Panc1 (cell line): ENCODE results near the gene ARMH2. TPM values are rescaled to one million over a fixed set of nuclear protein-coding genes. Genes with fewer than 3 reads are reported as not detected.

ENCODE experiments used
- ATAC-seq: fragments of 200-7000 bp; cut with Tn5 transposase; 2 replicates; pipeline ENCODE4 v1.9.1; 2020; ENCODE audit warnings: mild to moderate bottlenecking, moderate library complexity
- BruUV-seq: library from RNA; stranded (reverse); fragments of 400-500 nt; replicated peaks from 2 replicates; lab custom pipeline; 2021; lab: Mats Ljungman, UMichigan
- CTCF ChIA-PET: fragments of 300-600 bp; sonication (Branson Sonifier 250); formaldehyde crosslinking; loops from one replicate; lab custom pipeline; 2022; ENCODE audit warnings: antibody characterized with exemption; lab: Charles Lee
- POLR2A ChIA-PET: fragments of 300-600 bp; sonication (Branson Sonifier 250); formaldehyde crosslinking; loops from one replicate; lab custom pipeline; 2022; ENCODE audit warnings: antibody characterized with exemption; lab: Charles Lee
- DNase-seq: peaks from one replicate; pipeline ENCODE4 v3.0.0-alpha.2; 2010; ENCODE audit warnings: low read depth, low spot score
- H3K27ac ChIP-seq: 2 replicates; pipeline ENCODE4 v1.5.1; 2011; ENCODE audit warnings: mild to moderate bottlenecking, low read length, inconsistent platforms
- H3K27me3 ChIP-seq: fragments of 200-500 bp; sonication (Bioruptor generic); 2 replicates; pipeline ENCODE4 v1.6.0; 2014; ENCODE audit warnings: low read length, inconsistent platforms; ENCODE audit not compliant: control insufficient read depth, insufficient read depth
- H3K36me3 ChIP-seq: fragments of 200-500 bp; sonication (Bioruptor generic); 2 replicates; pipeline ENCODE4 v1.5.1; 2014; ENCODE audit warnings: inconsistent platforms, mild to moderate bottlenecking, low read length, moderate library complexity; ENCODE audit not compliant: control insufficient read depth, insufficient read depth
- H3K4me1 ChIP-seq: 2 replicates; pipeline ENCODE4 v1.5.1; 2011; ENCODE audit warnings: inconsistent platforms, mild to moderate bottlenecking, low read length, moderate library complexity; ENCODE audit not compliant: control insufficient read depth, insufficient read depth
- H3K4me3 ChIP-seq, 2 experiments: 2 replicates each; pipeline ENCODE4 v1.5.1; 2011 to 2012; ENCODE audit warnings: low read depth in 2 of 2, low read length in 2 of 2, mild to moderate bottlenecking in 2 of 2, inconsistent platforms in 1 of 2, moderate library complexity in 1 of 2
- H3K9me3 ChIP-seq: fragments of 200-500 bp; sonication (Bioruptor generic); 2 replicates; pipeline ENCODE4 v1.5.1; 2014; ENCODE audit warnings: low read depth, mild to moderate bottlenecking, inconsistent platforms, low read length, moderate library complexity; ENCODE audit not compliant: control insufficient read depth, insufficient read depth
- POLR2AphosphoS5 ChIP-seq: IDR thresholded peaks from 2 replicates; pipeline ENCODE4 v1.6.1; 2012; ENCODE audit warnings: mild to moderate bottlenecking, low read depth, low read length, moderate library complexity
- SIN3A ChIP-seq: IDR thresholded peaks from 2 replicates; pipeline ENCODE4 v1.6.1; 2012; ENCODE audit warnings: low read depth, mild to moderate bottlenecking, low read length, moderate library complexity, borderline replicate concordance; ENCODE audit not compliant: insufficient read depth
- TCF7L2 ChIP-seq: IDR thresholded peaks from 2 replicates; pipeline ENCODE4 v1.6.1; 2011; ENCODE audit warnings: mild to moderate bottlenecking, low read depth, low read length, inconsistent platforms
- in situ Hi-C: cut with HindIII; loops from 2 replicates; pipeline ENCODE4 v1.10.0; 2016; ENCODE audit warnings: low sequenced_read_pairs, low pct_unique_long_range_greater_than_20kb
- intact Hi-C: fragments of 100-400 bp; cut with micrococcal nuclease; formaldehyde crosslinking; loops from one replicate; pipeline ENCODE4 v1.10.0; 2022; ENCODE audit not compliant: unreplicated experiment
- total RNA-seq: library from RNA; stranded (reverse); gene quantifications from one replicate; pipeline ENCODE4 v1.2.1, GENCODE V29; 2021; ENCODE audit not compliant: unreplicated experiment
- TF ChIP-seq, protein P1 (sequence below), 2 experiments: IDR thresholded peaks; 2 replicates each; pipeline ENCODE4 v1.6.1; 2011 to 2012; ENCODE audit warnings: low read depth in 2 of 2, control low read depth in 1 of 2, low read length in 1 of 2, mild to moderate bottlenecking in 1 of 2, moderate library complexity in 1 of 2; ENCODE audit not compliant: insufficient read depth in 1 of 2
- TF ChIP-seq, protein P2 (sequence below): fragments of 450-650 bp; IDR thresholded peaks from 2 replicates; pipeline ENCODE4 v1.5.1; 2017; ENCODE audit warnings: mild to moderate bottlenecking

Gene ARMH2
- total RNA-seq, 1 experiment from 2014 or later, result not detected

- no TSS peak for BruUV-seq
- in situ Hi-C loops (no loop called here), intact Hi-C loops (no loop called here)
- TF ChIP-seq POLR2AphosphoS5 (no peak), SIN3A (no peak), TCF7L2 (no peak)
- TF ChIP-seq, protein P1, sequence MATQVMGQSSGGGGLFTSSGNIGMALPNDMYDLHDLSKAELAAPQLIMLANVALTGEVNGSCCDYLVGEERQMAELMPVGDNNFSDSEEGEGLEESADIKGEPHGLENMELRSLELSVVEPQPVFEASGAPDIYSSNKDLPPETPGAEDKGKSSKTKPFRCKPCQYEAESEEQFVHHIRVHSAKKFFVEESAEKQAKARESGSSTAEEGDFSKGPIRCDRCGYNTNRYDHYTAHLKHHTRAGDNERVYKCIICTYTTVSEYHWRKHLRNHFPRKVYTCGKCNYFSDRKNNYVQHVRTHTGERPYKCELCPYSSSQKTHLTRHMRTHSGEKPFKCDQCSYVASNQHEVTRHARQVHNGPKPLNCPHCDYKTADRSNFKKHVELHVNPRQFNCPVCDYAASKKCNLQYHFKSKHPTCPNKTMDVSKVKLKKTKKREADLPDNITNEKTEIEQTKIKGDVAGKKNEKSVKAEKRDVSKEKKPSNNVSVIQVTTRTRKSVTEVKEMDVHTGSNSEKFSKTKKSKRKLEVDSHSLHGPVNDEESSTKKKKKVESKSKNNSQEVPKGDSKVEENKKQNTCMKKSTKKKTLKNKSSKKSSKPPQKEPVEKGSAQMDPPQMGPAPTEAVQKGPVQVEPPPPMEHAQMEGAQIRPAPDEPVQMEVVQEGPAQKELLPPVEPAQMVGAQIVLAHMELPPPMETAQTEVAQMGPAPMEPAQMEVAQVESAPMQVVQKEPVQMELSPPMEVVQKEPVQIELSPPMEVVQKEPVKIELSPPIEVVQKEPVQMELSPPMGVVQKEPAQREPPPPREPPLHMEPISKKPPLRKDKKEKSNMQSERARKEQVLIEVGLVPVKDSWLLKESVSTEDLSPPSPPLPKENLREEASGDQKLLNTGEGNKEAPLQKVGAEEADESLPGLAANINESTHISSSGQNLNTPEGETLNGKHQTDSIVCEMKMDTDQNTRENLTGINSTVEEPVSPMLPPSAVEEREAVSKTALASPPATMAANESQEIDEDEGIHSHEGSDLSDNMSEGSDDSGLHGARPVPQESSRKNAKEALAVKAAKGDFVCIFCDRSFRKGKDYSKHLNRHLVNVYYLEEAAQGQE (IDR thresholded peaks at IDR 0.05; ENCODE audit: insufficient read depth in 1 of 2, low read depth in 2 of 2, low read length in 1 of 2), result no peak
- TF ChIP-seq, protein P2, sequence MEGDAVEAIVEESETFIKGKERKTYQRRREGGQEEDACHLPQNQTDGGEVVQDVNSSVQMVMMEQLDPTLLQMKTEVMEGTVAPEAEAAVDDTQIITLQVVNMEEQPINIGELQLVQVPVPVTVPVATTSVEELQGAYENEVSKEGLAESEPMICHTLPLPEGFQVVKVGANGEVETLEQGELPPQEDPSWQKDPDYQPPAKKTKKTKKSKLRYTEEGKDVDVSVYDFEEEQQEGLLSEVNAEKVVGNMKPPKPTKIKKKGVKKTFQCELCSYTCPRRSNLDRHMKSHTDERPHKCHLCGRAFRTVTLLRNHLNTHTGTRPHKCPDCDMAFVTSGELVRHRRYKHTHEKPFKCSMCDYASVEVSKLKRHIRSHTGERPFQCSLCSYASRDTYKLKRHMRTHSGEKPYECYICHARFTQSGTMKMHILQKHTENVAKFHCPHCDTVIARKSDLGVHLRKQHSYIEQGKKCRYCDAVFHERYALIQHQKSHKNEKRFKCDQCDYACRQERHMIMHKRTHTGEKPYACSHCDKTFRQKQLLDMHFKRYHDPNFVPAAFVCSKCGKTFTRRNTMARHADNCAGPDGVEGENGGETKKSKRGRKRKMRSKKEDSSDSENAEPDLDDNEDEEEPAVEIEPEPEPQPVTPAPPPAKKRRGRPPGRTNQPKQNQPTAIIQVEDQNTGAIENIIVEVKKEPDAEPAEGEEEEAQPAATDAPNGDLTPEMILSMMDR, result no peak
- no peaks in the 10 kb centered on the region for H3K4me1 ChIP-seq
- ChIA-PET POLR2A (interaction anchor here (0.6 kb wide), 1 partner anchor 21 kb away, joined by 5 read pairs; no protein-coding TSS in a partner anchor), CTCF (no interaction called here)
- no peak for DNase-seq
- H3K27ac ChIP-seq, result no peak overlapping the region
- no peak overlapping the region for H3K4me3 ChIP-seq
- no peak for ATAC-seq
- no peaks in the 10 kb centered on the region for H3K9me3 ChIP-seq
- H3K27me3 ChIP-seq, result no peaks in the 10 kb centered on the region
- no peaks in the 10 kb centered on the region for H3K36me3 ChIP-seq
Measured at GRCh38 chr6:24796616-24797290, 2.0 kb downstream of the ARMH2 start.

DNA sequence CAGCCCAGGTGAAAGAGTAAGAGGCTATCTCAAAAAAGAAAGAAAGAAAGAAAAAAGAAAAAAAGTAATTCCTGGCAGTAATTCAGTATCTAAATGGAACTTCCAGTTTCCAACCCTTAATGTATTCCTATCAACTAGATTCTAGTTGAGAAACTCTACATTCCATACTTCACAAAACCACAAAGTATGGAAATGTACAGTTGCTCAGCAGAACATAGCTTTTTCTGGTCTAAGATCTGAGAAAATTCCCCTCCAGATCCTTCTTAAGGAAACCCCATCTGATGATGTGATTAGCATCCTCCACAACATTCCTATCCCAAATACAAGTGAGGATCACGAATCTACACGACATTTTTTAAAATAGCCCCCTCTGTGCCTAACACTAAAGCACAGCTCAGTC, 3.6 kb downstream of the ARMH2 start:
- TF ChIP-seq TCF7L2 (no peak), POLR2AphosphoS5 (no peak), SIN3A (no peak)
- TF ChIP-seq, protein P1 (IDR thresholded peaks at IDR 0.05; ENCODE audit: insufficient read depth in 1 of 2, low read depth in 2 of 2, low read length in 1 of 2), result no peak
- TF ChIP-seq, protein P2, result no peak
- H3K4me3 ChIP-seq, result no peak overlapping the region
- DNase-seq, result no peak
- H3K4me1 ChIP-seq, result no peaks in the 10 kb centered on the region
- H3K36me3 ChIP-seq, result no peaks in the 10 kb centered on the region
- ChIA-PET POLR2A (interaction anchor here (0.5 kb wide), 1 partner anchor 21 kb away, joined by 4 read pairs; no protein-coding TSS in a partner anchor), CTCF (no interaction called here)
- no peaks in the 10 kb centered on the region for H3K9me3 ChIP-seq
- H3K27ac ChIP-seq, result no peak overlapping the region
- intact Hi-C loops, result no loop called here
- no TSS peak for BruUV-seq
- no peaks in the 10 kb centered on the region for H3K27me3 ChIP-seq
- ATAC-seq, result no peak
- in situ Hi-C loops, result no loop called here
